GM23248 (cell line): Measurements from ENCODE around the gene EPN2.

Source experiments
- EZH2 ChIP-seq: fragments of 200-600 bp; sonication (generic); IDR thresholded peaks from 2 replicates; pipeline ENCODE4 v1.6.1; 2018; ENCODE audit warnings: antibody characterized with exemption, mild to moderate bottlenecking; ENCODE audit not compliant: insufficient read depth, poor library complexity, severe bottlenecking
- EZH2phosphoT487 ChIP-seq: fragments of 200-600 bp; sonication (generic); IDR thresholded peaks from 2 replicates; pipeline ENCODE4 v1.6.1; 2018; ENCODE audit warnings: antibody characterized with exemption, moderate library complexity, mild to moderate bottlenecking, low read depth; ENCODE audit not compliant: insufficient read depth

DNA sequence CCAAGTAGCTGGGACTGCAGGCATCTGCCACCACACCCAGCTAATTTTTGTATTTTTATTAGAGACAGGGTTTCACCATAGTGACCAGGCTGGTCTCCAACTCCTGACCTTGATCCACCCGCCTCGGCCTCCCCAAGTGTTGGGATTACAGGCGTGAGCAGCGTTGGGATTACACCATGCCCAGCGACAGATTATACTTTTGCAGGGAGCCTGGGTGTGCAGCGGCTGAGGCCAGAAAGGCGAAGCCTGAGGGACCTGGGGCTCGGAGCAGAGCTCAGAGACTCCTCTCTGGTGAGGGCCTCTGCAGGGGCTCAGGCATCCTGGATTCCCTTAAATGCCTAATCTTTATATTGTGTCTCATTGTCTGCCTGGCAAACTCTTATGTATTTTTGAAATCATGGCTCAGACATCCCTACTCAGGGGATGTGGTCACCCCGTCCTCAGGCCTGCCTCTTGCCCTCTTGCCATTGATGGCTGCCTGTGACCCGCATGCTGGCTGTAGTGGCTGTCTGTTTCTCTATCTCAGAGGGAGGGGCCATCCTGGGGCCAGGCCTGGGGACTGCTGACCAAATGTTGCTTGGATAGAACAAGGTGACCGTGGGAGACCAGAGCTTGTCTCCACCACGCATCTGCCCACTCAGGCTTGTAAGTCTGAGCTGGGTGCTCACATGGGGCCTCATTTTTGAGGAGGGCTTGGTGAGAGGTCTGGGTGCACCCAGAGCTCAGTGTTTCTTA lies 82.8 kb downstream of the EPN2 start:
- no peak for TF ChIP-seq EZH2
- TF ChIP-seq EZH2phosphoT487 = no peak
